ENCODE data around the gene OTOP1.
A peak's percentile ranks its signal among the peaks of the same experiment; 100 is the strongest.
"Not testable (repeated sequence)": the region's sequence is repeated elsewhere in the genome, so short reads cannot be mapped to it uniquely, and the experiment has no call there.

The OTOP1 gene, protein sequence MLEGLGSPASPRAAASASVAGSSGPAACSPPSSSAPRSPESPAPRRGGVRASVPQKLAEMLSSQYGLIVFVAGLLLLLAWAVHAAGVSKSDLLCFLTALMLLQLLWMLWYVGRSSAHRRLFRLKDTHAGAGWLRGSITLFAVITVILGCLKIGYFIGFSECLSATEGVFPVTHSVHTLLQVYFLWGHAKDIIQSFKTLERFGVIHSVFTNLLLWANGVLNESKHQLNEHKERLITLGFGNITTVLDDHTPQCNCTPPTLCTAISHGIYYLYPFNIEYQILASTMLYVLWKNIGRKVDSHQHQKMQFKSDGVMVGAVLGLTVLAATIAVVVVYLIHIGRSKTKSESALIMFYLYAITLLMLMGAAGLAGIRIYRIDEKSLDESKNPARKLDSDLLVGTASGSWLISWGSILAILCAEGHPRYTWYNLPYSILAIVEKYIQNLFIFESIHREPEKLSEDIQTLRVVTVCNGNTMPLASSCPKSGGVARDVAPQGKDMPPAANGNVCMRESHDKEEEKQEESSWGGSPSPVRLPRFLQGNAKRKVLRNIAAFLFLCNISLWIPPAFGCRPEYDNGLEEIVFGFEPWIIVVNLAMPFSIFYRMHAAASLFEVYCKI

DNA sequence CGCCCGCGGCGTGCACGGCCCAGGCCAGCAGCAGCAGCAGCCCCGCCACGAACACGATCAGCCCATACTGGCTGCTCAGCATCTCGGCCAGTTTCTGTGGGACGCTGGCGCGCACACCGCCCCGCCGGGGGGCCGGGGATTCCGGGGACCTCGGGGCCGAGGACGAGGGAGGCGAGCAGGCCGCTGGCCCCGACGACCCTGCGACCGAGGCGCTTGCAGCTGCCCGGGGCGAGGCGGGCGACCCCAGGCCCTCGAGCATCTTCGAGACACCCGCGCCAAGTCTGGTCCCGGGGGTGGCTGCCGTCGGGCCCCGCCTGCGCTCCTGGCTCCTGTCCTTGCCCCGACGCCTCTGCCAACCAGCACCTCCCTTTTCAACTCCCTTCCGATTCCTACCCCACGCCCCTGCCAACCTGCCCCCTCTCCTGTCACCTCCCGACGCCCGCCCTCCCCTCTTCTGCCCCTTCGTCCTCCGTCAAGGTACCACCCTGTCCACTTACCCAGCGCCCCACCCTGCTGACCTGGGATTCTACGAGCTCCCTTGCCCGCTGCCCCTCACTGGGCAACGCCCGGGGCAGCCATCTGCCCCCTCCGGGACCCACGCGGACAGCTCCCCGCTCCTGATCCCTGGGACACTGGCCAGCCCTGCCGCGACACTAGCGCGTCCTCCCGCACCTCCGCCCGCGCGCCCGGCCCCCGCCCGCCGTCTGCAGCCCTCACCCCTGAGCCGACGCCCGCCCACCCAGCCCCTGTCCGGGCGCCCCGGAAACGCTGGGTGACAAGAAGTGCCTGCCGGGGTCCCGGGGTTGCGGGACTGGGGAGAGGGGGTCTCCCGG, at the start of gene OTOP1:
OTOP1 (minus strand) TSS at position 324 of the 833 bp plus-strand sequence; CDS start at position 259, 65 bp downstream.
- Histone ChIP-seq H3K4me3 (no peak within 1 kb of the TSS), H3K27ac (no peak within 1 kb of the TSS)

DNA sequence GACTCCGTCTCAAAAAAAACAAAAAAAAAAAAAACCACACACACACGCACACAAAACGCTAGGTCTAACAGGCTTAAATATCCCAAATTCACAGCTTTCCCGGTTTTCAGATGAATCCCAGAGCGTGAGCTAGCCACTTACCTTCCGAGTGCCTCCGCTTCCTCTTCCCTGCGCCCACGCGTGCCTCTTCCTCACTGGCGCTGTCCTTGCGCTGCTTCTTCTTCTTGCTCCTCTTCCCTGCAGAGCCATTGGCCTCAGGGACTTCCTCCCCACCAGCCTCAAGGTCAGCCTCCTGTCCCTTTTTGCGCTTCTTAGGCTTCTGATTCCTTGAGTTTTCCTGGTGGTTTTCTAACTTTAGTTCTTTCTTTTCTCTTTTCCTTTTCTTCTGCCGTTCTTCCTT, 47.5 kb upstream of the OTOP1 start:
- no peak overlapping the region for H3K4me3 ChIP-seq
- H3K27ac ChIP-seq, result no peak overlapping the region

DNA sequence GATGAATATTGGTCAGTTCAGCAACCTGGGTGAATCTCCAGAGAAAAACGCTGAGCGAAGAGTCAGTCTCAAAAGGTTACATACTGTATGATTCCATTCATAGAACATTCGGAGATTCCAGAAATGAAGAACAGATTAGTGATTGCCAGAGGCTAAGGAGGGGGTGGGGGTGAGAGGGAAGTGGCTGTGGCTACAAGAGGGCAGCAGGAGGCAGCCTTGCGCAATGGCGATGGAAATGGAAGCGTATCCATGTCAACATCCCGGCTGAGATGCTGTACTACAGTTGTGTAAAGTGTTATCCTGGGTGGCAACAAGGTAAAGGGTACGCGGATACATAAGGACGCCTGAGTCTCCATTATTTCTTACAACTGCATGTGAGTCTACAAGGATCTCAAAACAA, 45.2 kb upstream of the OTOP1 start:
- H3K4me3 ChIP-seq, result no peak overlapping the region
- no peak overlapping the region for H3K27ac ChIP-seq

DNA sequence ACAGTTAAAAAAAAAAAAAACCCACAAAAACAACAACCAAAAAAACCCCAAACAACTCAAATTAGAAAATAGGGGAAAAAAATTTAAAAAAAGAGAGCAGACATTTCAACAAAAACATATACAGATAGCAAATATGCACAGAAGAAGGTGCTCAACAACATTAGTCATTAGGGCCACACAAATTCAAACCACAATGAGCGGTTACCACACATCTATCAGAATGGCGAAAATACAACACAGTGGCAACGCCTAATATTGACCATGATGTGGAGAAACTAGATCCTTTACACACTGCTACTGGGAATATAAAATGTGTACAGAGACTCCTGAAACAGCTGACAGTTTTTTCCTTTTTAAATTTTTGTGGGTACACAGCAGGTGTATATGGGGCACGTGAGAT, 43.8 kb upstream of the OTOP1 start:
- no peak overlapping the region for H3K4me3 ChIP-seq
- H3K27ac ChIP-seq, result peak overlapping the region in 4 of 21 experiments; percentile 69 to 78 (median 72)

DNA sequence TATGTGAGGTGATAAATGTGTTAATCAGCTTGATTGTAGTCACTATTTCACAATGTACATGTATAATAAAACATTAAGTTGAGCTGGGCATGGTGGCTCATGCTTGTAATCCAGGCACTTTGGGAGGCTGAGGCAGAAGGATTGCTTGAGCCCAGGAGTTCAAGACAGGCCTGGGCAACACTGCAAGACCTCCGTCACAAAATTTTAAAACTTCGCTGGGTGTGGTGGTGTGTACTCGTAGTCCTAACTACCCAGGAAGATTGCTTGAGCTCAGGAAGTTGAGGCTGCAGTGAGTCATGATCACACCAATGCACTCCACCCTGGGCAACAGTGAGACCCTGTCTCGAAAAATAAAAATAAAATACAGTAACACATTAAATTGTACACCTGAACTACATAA, 43.1 kb upstream of the OTOP1 start:
- no peak overlapping the region for H3K4me3 ChIP-seq
- H3K27ac ChIP-seq, result peak overlapping the region in 9 of 21 experiments; percentile 21 to 78 (median 56)

DNA sequence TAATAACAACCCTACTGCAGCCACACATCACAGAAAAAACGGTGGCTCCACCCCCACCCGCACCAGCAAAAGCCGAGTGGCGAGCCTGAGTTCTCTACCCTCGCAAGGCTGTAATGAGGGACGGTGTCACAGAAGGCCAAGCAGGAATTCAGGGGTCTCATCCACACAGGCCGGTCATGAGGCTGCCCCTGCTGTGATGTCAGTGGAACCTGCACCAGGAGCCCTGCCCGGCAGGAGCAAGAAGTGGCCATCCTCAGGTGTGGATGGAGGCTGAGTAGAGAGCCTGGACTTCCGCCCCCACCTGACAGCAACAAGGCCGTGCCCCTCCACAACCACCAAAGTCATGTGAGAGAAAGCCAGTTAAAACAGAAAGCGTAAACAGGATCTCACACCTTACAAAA, 42.6 kb upstream of the OTOP1 start:
- H3K4me3 ChIP-seq, result no peak overlapping the region
- H3K27ac ChIP-seq, result peak overlapping the region in 10 of 21 experiments; percentile 15 to 78 (median 44)

DNA sequence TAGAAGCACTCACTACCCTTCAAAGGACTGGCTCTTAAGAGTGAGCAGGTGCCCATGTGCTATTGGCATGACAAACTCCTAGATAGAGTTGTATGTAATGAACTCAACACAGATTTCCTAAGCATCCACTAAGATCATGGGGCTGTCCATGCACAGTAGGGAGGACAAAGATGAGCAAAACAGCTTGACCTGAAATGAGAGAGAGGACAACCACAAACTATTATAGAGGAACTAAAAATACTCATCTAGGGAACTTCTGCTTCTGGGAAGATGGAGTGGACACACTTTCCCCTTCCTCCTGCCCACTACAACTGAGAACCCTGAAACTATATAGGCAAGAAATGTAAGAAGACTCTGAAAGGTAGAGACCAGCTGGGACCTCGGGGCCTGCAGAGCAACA, 42.0 kb upstream of the OTOP1 start:
- Histone ChIP-seq H3K27ac (peak overlapping the region in 9 of 21 experiments; percentile 15 to 78 (median 53)), H3K4me3 (no peak overlapping the region)

DNA sequence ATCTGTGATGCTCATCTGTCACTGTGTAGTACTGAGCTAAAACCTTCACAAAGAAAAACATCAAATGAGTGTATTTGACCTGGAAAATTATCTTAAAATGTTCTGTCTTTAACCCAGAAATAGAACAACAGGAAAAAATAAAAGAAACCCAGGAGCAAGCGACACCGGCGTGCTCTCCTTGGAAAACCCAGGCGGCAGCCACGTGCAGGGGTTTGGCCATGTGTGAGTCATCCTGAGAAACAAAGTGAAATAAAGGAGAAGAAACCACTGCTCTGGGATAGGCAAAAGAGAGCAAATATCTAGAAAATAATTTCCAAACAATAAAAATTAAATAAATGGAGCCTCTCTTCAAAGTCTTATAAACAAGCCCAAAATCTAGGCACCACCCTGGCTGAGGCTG, 41.3 kb upstream of the OTOP1 start:
- Histone ChIP-seq H3K4me3 (no peak overlapping the region), H3K27ac (peak overlapping the region in 4 of 21 experiments; percentile 21 to 72 (median 70))

DNA sequence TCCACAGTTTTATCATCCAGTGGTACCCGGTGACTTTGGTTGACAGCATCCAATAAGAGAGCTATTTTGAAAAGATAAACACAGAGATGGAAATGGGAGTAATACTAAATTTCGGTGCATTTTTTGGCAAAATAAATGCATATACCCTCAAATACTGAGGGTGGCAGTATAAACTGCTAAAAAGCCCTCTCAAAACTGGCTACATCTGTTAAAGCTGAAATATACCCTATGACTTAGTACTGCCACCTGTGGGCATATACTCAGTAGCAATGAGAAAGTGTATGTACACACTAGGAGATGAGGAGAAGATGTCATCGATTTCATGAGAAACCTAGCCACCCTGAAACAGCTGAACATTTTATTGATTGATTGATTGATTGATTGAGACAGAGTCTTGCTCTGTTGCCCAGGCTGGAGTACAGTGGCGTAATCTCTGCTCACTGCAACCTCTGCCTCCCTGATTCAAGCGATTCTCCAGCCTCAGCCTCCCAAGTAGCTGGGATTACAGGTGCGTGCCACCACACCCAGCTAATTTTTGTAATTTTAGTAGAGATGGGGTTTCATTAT, 33.5 kb upstream of the OTOP1 start:
- H3K4me3 ChIP-seq, result no peak overlapping the region
- H3K27ac ChIP-seq, result no peak overlapping the region

DNA sequence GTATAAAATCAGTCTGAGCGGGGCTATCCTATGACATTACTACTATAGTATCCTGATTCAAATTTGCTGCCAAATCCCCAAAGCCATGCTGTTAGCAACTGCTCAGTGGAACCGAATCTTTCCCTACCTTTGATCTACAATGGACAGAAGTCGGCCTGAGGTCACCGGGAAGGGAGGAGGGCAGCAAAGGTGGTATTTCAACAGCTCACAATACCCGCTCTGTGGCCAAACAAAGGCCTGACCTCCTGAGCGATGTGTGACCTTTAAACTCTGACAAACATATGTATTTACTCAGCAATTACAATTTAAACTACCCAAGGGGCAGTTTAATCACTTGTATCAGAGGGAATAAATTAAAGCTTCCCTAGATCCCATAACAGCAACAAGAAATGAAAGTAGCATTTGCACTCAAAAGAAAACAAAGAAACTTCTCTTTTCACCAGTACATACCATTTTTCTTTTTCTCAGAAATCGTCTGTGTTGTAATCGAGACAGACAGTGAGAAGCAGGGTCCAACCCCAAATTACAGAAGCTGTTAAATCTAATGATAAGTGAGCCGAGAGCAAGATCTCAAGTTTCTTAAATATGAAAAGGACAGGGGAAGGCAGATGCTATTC, 32.9 kb upstream of the OTOP1 start:
- no peak overlapping the region for H3K4me3 ChIP-seq
- no peak overlapping the region for H3K27ac ChIP-seq

DNA sequence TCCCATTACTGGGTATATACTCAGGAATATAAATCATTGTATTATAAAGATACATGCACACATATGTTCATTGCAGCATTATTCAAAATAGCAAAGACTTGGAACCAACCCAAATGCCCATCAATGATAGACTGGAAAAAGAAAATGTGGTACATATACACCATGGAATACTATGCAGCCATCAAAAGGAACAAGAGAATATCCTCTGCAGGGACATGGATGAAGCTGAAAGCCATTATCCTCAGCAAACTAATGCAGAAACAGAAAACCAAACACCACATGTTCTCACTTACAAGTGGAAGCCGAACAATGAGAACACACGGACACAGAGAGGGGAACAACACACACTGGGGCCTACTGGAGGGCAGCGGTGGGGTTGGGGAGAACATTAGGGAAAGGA, 31.0 kb upstream of the OTOP1 start:
- not testable (repeated sequence) for H3K4me3 ChIP-seq, H3K27ac ChIP-seq

DNA sequence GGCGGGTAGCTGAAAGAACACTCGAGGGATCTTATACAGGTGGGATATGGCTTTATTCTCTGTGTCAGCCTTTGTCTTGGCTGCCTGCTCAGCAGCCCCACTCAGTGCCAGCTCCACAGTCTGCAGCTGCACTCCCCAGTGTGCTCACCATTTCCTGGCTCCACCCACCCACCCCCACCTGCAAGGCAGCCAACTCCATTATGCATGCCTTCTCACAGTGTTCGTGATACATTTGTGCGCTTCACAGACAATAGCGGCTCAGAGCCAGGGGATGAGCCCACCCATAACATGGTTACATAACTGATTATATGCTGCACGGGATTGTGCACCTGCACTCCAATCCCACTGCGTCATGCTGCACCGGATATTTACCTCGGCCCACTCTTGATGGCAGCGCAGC, 30.1 kb upstream of the OTOP1 start:
- no peak overlapping the region for H3K4me3 ChIP-seq
- H3K27ac ChIP-seq, result no peak overlapping the region

DNA sequence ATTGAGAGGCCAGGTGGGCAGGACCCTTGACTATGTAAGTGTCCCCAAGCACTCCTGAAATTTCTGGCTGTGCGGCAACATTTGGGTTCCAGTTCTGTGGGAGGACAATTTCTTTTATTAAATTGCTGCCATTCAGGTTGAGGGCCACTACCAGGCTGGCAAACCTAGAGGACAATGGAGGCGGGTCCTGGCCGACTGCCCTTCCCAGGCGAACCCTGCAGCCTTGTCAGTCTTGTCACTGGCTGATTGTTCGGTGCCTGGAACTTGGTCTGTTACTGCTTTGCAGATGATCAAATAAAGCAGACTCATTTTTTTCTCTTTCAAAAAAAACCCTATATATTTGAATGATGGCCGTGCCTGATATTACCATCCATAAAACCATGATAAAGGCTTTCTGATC, 27.9 kb upstream of the OTOP1 start:
- Histone ChIP-seq H3K4me3 (no peak overlapping the region), H3K27ac (no peak overlapping the region)

DNA sequence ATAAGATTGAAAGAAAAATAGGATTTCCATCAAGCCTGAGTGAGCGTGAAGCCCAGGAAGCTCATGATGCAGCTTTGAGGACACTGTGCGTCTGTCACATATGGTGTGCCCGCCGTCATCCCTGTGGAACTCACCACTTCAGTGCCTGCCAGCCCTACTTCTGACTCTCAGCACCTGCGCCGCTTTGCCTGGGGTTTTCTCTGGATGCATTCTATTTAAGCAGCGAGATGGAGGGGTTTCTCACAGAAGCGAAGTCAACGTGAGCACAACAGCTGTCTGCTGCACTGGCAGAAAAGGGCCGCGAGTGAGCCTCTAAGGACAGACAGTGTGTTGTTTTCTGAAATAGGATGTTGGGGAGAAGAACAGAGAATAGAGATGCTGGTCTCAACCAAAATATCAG, 27.5 kb upstream of the OTOP1 start:
- no peak overlapping the region for H3K27ac ChIP-seq
- H3K4me3 ChIP-seq, result no peak overlapping the region

DNA sequence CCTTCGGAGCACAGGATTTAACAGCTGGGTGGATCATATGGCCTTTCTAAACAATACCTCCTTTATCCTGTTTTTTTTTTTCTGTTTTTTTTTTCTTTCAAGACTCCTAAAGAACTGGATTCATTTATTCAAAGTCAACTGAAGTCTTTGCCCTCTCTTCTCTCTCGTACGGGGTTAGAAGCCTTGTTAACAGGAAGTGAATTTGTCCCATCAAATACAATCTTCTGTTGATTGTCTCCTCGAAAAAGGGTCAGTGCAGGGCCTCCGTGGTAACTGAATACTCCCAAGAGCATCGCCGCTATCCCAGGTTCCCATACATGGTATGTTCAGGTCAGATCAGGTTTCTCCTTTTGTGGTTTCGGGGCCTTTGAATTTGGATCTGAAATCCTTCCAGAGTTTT, 23.1 kb upstream of the OTOP1 start:
- no peak overlapping the region for H3K27ac ChIP-seq
- no peak overlapping the region for H3K4me3 ChIP-seq

DNA sequence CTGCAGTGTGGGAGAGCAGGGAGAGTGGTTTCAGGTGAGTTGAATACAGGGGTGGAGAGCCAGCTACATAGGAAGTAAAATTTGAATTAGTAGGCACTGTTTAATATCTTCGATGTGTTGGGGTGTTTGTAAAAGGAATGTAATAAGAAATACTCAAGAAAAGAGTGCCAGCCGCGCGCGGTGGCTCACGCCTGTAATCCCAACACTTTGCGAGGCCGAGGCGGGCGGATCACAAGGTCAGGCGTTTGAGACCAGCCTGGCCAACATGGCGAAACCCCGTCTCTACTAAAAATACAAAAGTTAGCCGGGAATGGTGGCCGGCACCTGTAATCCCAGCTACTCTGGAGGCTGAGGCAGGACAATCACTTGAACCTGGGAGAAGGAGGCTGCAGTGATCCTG, 22.6 kb upstream of the OTOP1 start:
- H3K4me3 ChIP-seq, result not testable (repeated sequence)
- peak overlapping the region in 3 of 21 experiments; percentile 88 to 96 (median 94) for H3K27ac ChIP-seq

DNA sequence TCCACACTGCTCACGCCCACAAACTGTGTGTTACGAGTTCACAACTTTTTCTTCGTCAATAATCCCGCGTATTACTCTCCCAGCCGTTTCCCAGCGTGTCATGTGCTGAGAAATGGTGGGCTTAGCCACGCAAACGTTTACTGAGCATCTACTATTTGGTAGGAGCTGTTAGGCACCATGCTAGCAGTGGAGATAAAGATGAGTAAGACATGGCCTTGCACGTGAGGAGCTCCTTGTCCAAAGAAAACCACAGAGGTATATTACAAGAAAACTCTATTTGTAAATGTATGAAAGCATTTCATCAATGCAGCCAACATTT, 22.1 kb upstream of the OTOP1 start:
- peak overlapping the region; percentile 46 to 83 (median 63) for H3K4me3 ChIP-seq

DNA sequence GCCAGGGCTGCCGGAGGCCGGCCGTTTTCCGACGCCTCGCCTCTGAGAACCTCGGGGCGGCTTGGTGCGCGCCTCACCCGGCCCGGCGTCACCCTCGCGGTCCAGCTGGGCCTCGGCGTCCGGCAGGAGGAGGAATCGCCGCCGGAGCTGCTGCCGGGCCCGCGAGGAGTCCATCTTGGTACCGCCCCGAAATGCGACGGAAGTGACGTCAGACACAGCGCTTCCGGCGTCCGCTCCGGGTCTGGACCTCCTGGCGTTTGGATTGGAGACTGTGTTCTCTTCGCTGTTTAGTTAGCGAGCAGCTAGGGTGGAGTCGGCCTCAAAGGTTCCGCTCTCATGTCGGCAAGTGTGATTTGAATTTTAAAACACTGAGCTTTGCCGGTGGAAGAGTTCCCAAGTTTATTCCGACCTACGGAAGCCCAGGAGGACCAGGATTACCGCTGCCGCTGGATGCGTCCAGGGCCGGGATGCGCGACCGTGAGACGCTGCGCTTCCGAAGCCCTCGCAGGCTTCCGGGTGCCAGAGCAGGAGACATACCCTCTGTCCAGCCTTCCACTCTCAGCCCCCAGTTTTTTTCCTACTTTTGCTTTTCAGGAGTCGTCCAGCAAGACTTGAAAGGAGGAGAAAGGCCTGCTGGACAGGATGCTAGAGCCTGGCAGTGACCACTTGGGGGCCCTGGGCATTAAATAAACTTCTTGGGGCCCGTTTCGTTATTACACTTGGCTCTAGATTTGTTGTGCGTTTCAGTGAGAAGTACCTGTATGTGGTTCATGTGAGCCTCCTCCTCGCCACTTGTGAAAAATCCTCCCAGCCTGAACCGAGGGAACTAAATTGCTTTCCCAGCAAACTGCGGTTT, 21.5 kb upstream of the OTOP1 start, which contains the start of gene TMEM128:
TMEM128 (minus strand) TSS at position 195 of the 856 bp plus-strand sequence; CDS start at position 174, 21 bp downstream.
- H3K27ac ChIP-seq, result peak within 1 kb of the TSS; percentile 39 to 98 (median 94)
- peak within 1 kb of the TSS; percentile 46 to 83 (median 63) for H3K4me3 ChIP-seq

More for the DNA sequence above, 22.1 kb upstream of the OTOP1 start:
- H3K27ac ChIP-seq, result peak overlapping the region in 20 of 21 experiments; percentile 85 to 98 (median 94)

DNA sequence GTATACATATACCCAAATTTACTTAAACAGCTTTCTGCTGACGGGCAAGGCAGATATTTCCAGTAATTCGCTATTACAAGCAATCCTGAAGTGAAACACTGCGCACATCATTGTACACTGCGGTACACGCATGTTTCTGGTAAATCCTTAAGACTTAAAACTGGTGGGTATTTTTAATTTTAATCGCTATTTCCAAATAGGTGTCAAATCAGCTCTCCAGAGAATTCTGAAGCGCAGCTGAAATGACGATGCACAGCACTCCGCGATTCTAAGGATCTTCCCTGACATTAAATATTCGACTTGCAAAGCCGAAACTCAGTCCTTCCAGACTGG, 20.9 kb upstream of the OTOP1 start:
- peak overlapping the region; percentile 39 to 98 (median 94) for H3K27ac ChIP-seq
- peak overlapping the region; percentile 46 to 83 (median 63) for H3K4me3 ChIP-seq
